Mucosa of stomach (tissue), 1 donor: Measurements from ENCODE around the gene VAMP2.
A peak's percentile ranks its signal among the peaks of the same experiment; 100 is the strongest.

Experiments used
- H3K27me3 ChIP-seq: one replicate; pipeline ENCODE4 v1.7.0; 2013; ENCODE audit warnings: mild to moderate bottlenecking, low read length; ENCODE audit not compliant: control insufficient read depth, insufficient read depth
- H3K36me3 ChIP-seq: one replicate; pipeline ENCODE4 v1.7.0; 2013; ENCODE audit warnings: low read length; ENCODE audit not compliant: control insufficient read depth, insufficient read depth
- H3K4me1 ChIP-seq: one replicate; pipeline ENCODE4 v1.7.0; 2013; ENCODE audit warnings: mild to moderate bottlenecking, low read length; ENCODE audit not compliant: control insufficient read depth, insufficient read depth
- H3K4me3 ChIP-seq: one replicate; pipeline ENCODE4 v1.7.0; 2013; ENCODE audit warnings: low read length
- H3K9ac ChIP-seq: one replicate; pipeline ENCODE4 v1.7.0; 2013; ENCODE audit warnings: mild to moderate bottlenecking, low read length, moderate library complexity
- H3K9me3 ChIP-seq: one replicate; pipeline ENCODE4 v1.7.0; 2013; ENCODE audit warnings: mild to moderate bottlenecking, low read length, moderate library complexity; ENCODE audit not compliant: control insufficient read depth
- donor health status: Pancreatic carcinoma.

VAMP2 gene

DNA sequence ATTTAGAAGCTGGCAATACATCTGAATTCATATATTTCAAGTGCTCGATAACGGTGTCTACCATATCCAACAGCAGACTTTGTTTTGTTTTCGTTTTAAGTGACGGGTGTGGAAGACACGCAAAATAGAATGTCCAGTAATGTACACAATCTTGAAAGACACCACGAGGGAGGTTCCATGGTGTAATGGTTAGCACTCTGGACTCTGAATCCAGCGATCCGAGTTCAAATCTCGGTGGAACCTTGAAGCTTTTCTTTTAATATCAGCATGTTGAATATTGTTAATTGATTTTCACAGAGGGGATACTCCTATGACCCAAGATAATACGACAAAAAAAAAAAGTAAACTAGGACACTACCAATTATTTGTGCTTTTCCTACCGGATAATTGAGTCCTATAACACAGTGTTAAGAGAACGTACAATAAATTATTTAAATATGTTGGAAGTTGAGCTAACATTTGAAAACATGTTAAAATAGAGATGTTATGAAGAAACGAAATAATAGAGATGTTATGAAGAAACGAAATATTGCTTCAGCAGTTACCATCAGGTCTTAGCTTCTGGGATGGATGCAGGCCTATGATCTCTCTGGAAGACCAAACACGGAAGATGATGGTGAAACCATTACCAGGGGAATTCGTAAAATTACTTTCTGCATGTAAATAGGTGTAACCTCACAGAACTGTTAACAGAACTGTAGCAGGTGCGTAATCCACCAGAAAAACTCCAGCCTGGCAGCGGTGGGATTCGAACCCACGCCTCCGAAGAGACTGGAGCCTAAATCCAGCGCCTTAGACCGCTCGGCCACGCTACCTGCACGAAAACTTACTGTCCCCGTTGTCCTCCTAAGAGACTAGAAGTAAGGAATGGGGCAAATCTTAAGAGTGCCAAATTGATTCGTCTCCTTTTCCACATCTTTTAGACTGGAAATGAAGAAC, 42.9 kb downstream of the VAMP2 start:
- Histone ChIP-seq H3K9ac (peak overlapping the region; percentile 28), H3K9me3 (no peaks in the 10 kb centered on the region), H3K4me3 (peak overlapping the region; percentile 31), H3K27me3 (peaks cover 81% of the 10 kb centered on the region), H3K4me1 (peaks cover 60% of the 10 kb centered on the region), H3K36me3 (no peaks in the 10 kb centered on the region)

DNA sequence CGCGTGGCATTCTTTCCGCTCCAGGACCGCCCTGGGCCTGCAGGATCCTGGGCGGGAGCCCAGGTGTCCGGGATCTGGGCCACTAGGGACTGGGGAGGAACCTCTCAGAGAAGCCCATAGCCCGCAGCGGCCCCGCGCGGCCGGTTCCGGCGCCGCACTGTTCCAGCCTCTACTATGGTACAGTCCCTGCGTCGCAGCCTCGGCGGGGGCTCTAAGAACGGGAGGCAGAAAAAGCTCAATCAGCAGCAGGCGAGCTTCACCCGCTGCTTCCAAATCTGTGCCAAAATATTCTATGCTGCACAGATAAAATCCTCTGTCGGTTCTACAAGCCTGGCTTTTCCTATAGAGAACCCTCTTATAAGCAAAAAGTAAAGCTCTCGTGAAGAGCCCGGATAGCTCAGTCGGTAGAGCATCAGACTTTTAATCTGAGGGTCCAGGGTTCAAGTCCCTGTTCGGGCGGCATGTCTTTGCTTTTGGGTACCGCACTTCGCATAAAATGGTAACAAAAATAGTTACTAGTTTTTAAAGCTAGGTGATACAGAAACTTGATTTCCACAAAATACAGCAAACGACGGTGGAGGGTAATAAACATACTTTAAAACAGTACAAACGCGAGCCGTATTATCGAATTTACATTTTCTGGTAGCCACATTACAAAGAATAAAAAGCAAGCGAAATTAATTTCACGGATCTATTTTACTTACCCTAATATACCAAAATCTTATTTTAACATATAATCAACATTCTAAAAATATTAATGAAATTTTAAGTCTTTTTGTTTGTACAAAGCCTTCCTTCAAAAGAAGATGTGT, 43.8 kb downstream of the VAMP2 start:
- Histone ChIP-seq H3K36me3 (no peaks in the 10 kb centered on the region), H3K4me3 (peak overlapping the region; percentile 74), H3K9me3 (no peaks in the 10 kb centered on the region), H3K27me3 (peaks cover 81% of the 10 kb centered on the region), H3K9ac (peak overlapping the region; percentile 68), H3K4me1 (peaks cover 51% of the 10 kb centered on the region)

DNA sequence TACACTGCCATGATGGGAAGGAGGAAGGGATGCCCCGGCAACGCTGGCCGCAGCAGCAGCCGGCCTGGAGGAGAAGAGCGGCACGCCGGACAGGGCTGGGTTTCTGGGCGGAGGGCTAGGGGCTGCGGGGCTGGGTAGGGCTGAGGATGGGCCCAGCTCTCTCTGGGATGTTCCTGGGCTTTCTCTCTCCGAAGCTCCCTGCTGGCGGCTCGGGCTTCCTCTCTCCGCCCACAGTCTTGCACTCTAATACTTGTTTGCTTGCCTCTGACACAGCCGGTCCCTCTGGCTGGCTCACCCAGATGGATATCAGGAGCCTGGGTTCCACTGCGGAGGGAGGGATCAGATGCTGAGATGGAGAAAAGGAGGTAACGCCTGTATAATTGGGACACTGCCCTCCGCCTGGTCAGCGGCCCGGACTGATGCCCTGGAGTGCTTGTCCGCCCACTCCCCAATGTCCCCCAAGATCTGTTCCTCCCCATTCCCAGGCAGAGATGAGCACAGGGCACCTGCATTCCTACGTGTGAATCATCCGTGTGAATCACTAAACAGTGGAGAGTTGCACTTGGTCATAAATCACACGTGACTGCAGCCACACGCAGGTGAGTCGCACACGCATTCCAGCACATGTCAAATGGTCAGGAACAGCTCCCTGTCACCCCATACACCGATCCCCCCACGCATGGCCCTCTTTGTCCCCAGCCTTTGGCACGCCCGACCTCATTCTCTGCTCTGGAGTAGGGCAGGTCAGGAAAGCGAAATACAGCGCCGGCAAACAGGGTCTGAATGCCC, 44.6 kb downstream of the VAMP2 start, which contains the start of gene ALOXE3:
Gene ALOXE3 (minus strand): TSS at position 535 of the 789 bp plus-strand sequence. CDS start 524 bp downstream, at position 11.
- Histone ChIP-seq H3K9ac (peak within 1 kb of the TSS; percentile 68), H3K4me1 (peaks cover 43% of the 10 kb centered on the region), H3K4me3 (peak within 1 kb of the TSS; percentile 74), H3K9me3 (no peaks in the 10 kb centered on the region), H3K27me3 (peaks cover 77% of the 10 kb centered on the region), H3K36me3 (no peaks in the 10 kb centered on the region)

DNA sequence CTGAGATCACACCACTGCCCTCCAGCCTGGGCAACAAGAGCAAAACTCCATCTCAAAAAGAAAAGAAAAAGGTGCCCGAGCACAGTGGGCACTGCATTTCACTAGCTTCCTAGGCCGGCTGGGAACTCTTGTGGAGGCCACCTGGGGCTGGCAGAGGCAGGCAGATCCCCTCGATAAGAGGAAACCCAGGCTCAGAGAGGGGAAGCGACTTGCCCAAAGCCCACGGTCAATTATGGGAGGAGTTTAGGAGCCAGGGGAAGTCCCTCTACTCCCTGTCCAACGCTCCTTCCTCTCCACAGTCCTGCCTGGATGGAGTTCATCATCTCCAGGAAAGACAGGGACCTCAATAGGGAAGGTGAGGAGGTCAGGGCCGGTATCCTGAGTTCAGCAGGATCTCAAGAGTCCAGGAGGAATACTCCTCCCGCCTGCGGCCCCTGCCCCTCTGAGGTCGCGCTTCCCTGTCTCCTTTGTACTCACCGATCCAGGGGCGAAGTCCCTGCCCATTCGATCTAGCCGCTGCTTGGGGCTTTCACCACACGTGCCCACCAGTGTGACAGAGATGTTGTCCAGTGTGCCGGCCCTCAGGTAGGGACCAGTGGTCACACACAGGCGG, 45.3 kb downstream of the VAMP2 start:
- H3K9ac ChIP-seq = peak overlapping the region; percentile 68
- H3K4me3 ChIP-seq = no peak overlapping the region
- no peaks in the 10 kb centered on the region for H3K36me3 ChIP-seq
- H3K27me3 ChIP-seq = peaks cover 77% of the 10 kb centered on the region
- no peaks in the 10 kb centered on the region for H3K9me3 ChIP-seq
- H3K4me1 ChIP-seq = peaks cover 36% of the 10 kb centered on the region

DNA sequence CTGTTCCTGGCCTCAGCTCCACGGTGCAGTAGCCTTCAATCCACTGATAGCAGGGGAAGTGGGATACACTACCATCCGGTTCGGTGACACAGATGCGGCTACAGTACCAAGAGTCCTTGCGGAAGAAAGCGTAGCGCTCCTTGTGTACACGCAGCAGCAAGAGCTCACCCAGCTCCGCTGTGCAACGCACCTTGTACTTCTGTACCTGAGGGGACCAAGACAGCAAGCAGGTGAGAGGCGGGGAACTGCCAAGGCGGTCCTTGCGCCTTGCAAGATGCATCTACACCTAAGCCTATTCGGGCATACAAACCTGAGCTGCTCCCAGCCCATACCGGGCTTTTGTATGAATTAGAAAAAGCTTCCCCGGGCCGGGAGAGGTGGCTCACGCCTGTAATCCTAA, 46.0 kb downstream of the VAMP2 start:
- H3K4me3 ChIP-seq = no peak overlapping the region
- H3K9me3 ChIP-seq = no peaks in the 10 kb centered on the region
- no peaks in the 10 kb centered on the region for H3K36me3 ChIP-seq
- H3K4me1 ChIP-seq = peaks cover 32% of the 10 kb centered on the region
- peaks cover 77% of the 10 kb centered on the region for H3K27me3 ChIP-seq
- no peak overlapping the region for H3K9ac ChIP-seq

- H3K4me3 ChIP-seq = no peak overlapping the region
- peaks cover 63% of the 10 kb centered on the region for H3K27me3 ChIP-seq
- H3K9me3 ChIP-seq = no peaks in the 10 kb centered on the region
- no peak overlapping the region for H3K9ac ChIP-seq
- no peaks in the 10 kb centered on the region for H3K36me3 ChIP-seq
- peaks cover 9% of the 10 kb centered on the region for H3K4me1 ChIP-seq
Measured at GRCh38 chr17:8110907-8111306, 51.8 kb downstream of the VAMP2 start.

DNA sequence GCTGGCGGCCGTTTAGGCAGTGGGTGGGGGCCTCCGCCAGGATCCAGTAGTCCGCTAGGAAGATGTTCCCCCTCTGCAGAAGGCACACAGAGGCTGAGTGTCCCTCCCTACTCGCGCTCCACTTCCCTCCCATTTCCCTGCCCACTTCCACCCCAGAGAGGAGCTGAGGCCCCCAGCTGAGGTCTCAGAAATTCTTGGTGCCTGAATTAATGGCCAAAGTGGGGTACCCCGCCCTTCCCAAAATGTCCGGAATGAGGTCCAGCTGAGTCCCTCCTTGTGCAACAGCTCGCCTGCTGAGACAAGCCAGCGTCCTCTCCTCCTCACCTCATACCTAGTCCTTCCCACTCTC, 52.3 kb downstream of the VAMP2 start:
- Histone ChIP-seq H3K9me3 (no peaks in the 10 kb centered on the region), H3K36me3 (no peaks in the 10 kb centered on the region), H3K4me3 (peak overlapping the region; percentile 50), H3K27me3 (peaks cover 58% of the 10 kb centered on the region), H3K4me1 (peaks cover 9% of the 10 kb centered on the region), H3K9ac (no peak overlapping the region)

DNA sequence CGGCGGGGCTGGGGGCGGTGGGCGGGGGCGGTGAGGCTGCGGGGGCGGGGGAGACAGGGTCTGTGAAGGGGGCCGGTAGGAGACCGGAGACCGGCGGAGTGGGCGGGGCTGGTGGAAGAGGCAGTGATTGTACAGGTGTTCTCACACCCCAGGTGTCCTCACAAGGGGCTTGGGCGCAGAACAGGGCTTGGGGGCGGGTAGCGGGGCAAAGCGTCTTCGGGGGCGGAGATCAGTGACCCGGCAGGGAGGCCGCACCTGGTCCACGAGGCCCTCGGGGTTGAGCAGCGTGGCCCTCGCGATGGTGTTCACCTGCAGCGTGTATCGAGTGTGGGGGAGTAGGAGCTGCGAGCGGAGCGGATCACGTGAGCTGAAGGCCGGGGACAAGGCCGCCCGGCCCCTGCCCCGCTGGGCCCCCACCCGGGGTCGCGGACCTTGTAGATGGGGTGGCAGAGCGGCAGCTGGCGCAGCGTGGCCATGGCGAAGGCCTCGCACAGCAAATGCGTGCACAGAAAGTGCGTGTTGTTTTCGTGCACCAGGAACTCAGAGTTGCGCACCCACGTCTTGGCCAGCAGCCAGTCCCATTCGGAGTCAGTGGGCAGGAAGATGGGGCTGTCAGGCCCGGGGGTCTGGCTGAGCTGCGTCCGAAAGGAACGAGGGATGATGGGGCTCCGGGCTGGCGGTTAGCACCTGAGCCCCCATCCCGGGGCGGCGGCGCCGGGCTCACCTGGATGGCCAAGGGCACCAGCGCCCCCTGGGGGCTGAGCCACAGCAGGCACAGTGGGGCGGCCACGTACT, 52.9 kb downstream of the VAMP2 start:
- Histone ChIP-seq H3K9me3 (no peaks in the 10 kb centered on the region), H3K9ac (peak overlapping the region; percentile 53), H3K4me3 (peak overlapping the region; percentile 50), H3K4me1 (peaks cover 9% of the 10 kb centered on the region), H3K36me3 (no peaks in the 10 kb centered on the region), H3K27me3 (peaks cover 52% of the 10 kb centered on the region)
